Left colon (tissue), 2 donors: ENCODE results near the gene OTUD7B. TPM values are rescaled to one million over a fixed set of nuclear protein-coding genes. Genes with fewer than 3 reads are reported as not detected.

Experiments used
- ATAC-seq: fragments of 200-7000 bp; cut with Tn5 transposase; one replicate; pipeline ENCODE4 v1.9.1; 2020; ENCODE audit warnings: mild to moderate bottlenecking, moderate library complexity
- DNase-seq, 2 donors: peaks; one replicate each; pipeline ENCODE4 v3.0.0-alpha.2; 2020
- intact Hi-C, 2 donors: fragments of 100-400 bp; cut with DNase I in 1 of 2; cut with micrococcal nuclease in 1 of 2; formaldehyde crosslinking; loops; one replicate each; pipeline versions ENCODE4 v1.11.2 to v1.14.0; 2022; cut with DNase I, micrococcal nuclease
- total RNA-seq, 2 donors: library from RNA; stranded (reverse); fragmentation: NEBNext Ultra II Directional; extraction: Animal tissue kit (Norgen Biotek cat#: 25700); gene quantifications; one replicate each; pipeline ENCODE4 v1.2.1, GENCODE V29; 2021
- donor health status: DM: no; HTN: no; CAD: no.
- donor health status: DM: yes; HTN: yes; CAD: no.

The OTUD7B gene
- total RNA-seq, 2 donors from 2014 or later = 35.3 to 53.6 TPM

- ATAC-seq (no peak), DNase-seq (peak in 1 of 2 donors; percentile 43)
- intact Hi-C loops = no loop called here
These were observed 121.6 kb downstream of the OTUD7B start for GRCh38 chr1:149888999-149889289.

DNA sequence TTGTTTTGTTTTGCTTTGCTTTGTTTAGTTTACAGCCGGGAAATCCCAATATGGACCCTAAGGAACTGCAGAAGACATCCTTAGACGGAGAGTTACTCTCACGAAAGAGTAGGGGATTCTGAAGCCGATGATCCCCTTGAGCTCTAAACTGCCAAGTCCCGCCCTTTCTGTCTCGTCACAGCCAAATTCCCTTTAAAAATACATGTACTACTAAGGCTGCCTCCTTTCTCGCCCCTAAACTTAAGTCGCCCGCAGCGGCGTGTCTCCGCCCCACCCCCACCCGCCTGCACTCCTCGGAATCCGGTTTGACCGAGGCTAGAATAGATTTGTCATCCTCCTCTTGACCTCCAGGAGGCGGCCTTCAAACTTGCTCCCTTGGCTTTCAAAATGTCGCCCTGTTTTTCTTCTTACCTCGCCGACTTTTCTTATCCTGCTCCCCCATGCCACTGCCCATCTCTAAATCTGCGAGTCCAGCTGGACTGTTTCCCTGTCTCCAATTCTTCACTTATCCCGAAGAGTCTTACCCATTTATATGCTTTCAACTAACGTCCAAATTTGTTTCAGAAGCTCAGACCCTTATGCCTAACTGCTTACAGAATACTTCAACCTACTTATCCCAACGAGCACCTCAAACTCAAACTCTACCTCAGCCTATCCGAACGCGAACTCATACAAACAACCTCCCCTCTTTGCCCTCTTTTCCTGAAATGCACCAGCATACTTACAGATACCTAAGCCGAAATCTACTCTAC is 122.1 kb downstream of the OTUD7B start:
- intact Hi-C loops = no loop called here
- ATAC-seq = peak; percentile 36

More for the DNA sequence above, 122.1 kb downstream of the OTUD7B start:
- DNase-seq = peak; percentile 84 to 86

Other genes with a start within 250 kb of the OTUD7B start
- 1 to 10 TPM in 1 of 2 donors, not detected in 1; 3.5 TPM for gene FCGR1A, start 228.0 kb downstream of the OTUD7B start, total RNA-seq
- 10 to 100 TPM; 11.0 to 12.6 TPM for gene BOLA1, start 111.2 kb downstream of the OTUD7B start, total RNA-seq
- gene SV2A, start 92.9 kb downstream of the OTUD7B start, total RNA-seq = 1 to 10 TPM; 1.1 to 1.4 TPM
- gene SF3B4, start 82.9 kb downstream of the OTUD7B start, total RNA-seq = 10 to 100 TPM; 51.4 to 58.0 TPM
- 100 to 1,000 TPM; 176 to 247 TPM for gene MTMR11, start 73.8 kb downstream of the OTUD7B start, total RNA-seq
- gene VPS45, start 57.0 kb upstream of the OTUD7B start, total RNA-seq = 10 to 100 TPM; 27.3 to 32.0 TPM
- 10 to 100 TPM in 1 of 2 donors, 1 to 10 TPM in 1; 4.8 to 43.0 TPM for gene PLEKHO1, start 139.2 kb upstream of the OTUD7B start, total RNA-seq
- gene ANP32E, start 225.4 kb upstream of the OTUD7B start, total RNA-seq = 10 to 100 TPM; 10.5 to 13.6 TPM
- under 1 TPM; 0.28 to 0.34 TPM for gene CA14, start 247.0 kb upstream of the OTUD7B start, total RNA-seq